ENCODE results near the gene PIK3R5. TPM values are rescaled to one million over a fixed set of nuclear protein-coding genes. Genes with fewer than 3 reads are reported as not detected.
A peak's percentile ranks its signal among the peaks of the same experiment; 100 is the strongest.

The PIK3R5 gene
- total RNA-seq, 1 donor from 2014 or later = 0.30 TPM

DNA sequence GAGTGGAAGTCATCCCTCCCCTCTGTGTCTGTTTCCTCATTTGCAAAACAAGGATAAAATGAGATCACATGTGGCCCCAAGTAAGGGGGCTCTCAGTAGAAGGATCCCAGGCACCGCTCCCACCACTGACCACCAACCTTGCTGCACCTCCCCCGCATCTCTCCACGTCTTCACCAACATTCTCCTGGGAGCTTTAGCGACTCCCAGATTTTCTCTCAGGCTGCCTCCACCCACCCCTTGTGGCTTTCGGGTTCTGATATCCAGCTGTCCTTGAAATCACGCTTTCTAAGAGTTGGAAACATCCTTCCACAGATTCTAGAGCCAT, 39.4 kb upstream of the PIK3R5 start:
- no peak for DNase-seq (ENCODE audit: low read depth)
- Mint-ChIP-seq H3K9me3 (ENCODE audit: unreplicated experiment) (no peaks in the 10 kb centered on the region), H3K4me3 (ENCODE audit: unreplicated experiment) (peak overlapping the region; percentile 62), H3K36me3 (ENCODE audit: low read depth, unreplicated experiment) (no peaks in the 10 kb centered on the region), H3K27ac (ENCODE audit: unreplicated experiment) (no peak overlapping the region), H3K4me1 (ENCODE audit: low read depth, unreplicated experiment) (peaks cover 2% of the 10 kb centered on the region), H3K27me3 (ENCODE audit: low read depth, unreplicated experiment) (peaks cover 60% of the 10 kb centered on the region)
- Histone ChIP-seq H3K36me3 (ENCODE audit: insufficient read depth, low read length) (no peaks in the 10 kb centered on the region), H2AFZ (ENCODE audit: low read depth, low read length) (no peak overlapping the region), H4K20me1 (ENCODE audit: insufficient read depth, low read length) (no peaks in the 10 kb centered on the region), H3K4me1 (ENCODE audit: insufficient read depth, low read length) (peaks cover 3% of the 10 kb centered on the region), H3K4me2 (ENCODE audit: low read length) (no peak overlapping the region), H3K9me3 (ENCODE audit: insufficient read depth, low read depth, low read length) (no peaks in the 10 kb centered on the region), H3K79me2 (ENCODE audit: insufficient read depth, low read length) (no peaks in the 10 kb centered on the region), H3K4me3 (ENCODE audit: insufficient read depth, low read depth, low read length) (no peak overlapping the region), H3K27me3 (ENCODE audit: insufficient read depth, low read length) (peaks cover 29% of the 10 kb centered on the region), H3K27ac (ENCODE audit: low read depth, low read length) (no peak overlapping the region), H3K9ac (ENCODE audit: low read length) (no peak overlapping the region)
- FAIRE-seq = no peak
- no peak for TF ChIP-seq EZH2 (IDR thresholded peaks at IDR 0.05; ENCODE audit: insufficient read depth, low read length)

DNA sequence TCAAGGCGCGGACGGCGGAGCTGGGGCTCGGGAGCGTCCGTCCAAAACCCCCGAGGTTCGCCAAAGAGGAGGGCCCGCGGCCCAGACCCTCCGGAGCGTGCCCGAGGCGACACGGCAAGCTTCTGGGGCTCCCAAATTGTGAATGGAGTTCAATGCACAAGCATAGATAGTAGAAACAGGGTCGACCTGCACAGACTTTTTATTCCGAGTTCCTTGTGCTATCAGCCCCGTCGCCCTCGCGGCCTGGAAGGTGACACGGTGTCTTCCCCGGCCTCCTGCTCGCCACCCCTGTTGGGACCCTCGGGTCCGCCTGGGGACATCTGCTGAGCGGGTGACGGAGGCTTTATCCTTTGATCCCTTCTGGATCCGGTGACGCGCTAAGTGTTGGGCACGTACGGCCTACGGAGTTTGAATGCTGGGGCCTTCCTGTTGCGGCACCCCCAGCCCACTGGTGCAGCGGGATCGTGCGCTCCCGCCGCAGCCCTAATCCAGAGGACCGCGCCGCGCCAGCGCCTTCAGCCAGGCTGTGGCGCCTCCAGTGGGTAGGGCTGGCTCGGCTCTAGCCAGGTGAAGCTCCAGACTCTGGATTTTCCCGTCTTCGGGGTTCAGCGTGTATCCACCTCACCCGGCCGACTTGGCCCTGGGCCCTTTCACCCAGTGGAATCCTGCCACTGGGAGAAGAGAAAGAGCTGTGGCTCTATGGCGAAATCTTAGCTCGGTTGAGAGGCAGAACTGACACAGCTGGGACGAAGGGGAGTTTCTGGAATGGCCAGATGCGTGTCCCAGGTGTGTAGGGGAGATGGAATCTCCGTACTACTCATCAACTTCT, 38.8 kb upstream of the PIK3R5 start:
- Histone ChIP-seq H3K4me1 (ENCODE audit: insufficient read depth, low read length) (peaks cover 3% of the 10 kb centered on the region), H3K79me2 (ENCODE audit: insufficient read depth, low read length) (no peaks in the 10 kb centered on the region), H3K4me2 (ENCODE audit: low read length) (peak overlapping the region; percentile 76), H3K27me3 (ENCODE audit: insufficient read depth, low read length) (peaks cover 29% of the 10 kb centered on the region), H2AFZ (ENCODE audit: low read depth, low read length) (peak overlapping the region; percentile 34), H4K20me1 (ENCODE audit: insufficient read depth, low read length) (no peaks in the 10 kb centered on the region), H3K27ac (ENCODE audit: low read depth, low read length) (no peak overlapping the region), H3K4me3 (ENCODE audit: insufficient read depth, low read depth, low read length) (no peak overlapping the region), H3K9me3 (ENCODE audit: insufficient read depth, low read depth, low read length) (no peaks in the 10 kb centered on the region), H3K9ac (ENCODE audit: low read length) (no peak overlapping the region), H3K36me3 (ENCODE audit: insufficient read depth, low read length) (no peaks in the 10 kb centered on the region)
- no peak for FAIRE-seq
- Mint-ChIP-seq H3K36me3 (ENCODE audit: low read depth, unreplicated experiment) (no peaks in the 10 kb centered on the region), H3K4me3 (ENCODE audit: unreplicated experiment) (no peak overlapping the region), H3K4me1 (ENCODE audit: low read depth, unreplicated experiment) (peaks cover 2% of the 10 kb centered on the region), H3K27ac (ENCODE audit: unreplicated experiment) (no peak overlapping the region), H3K9me3 (ENCODE audit: unreplicated experiment) (no peaks in the 10 kb centered on the region), H3K27me3 (ENCODE audit: low read depth, unreplicated experiment) (peaks cover 55% of the 10 kb centered on the region)
- no peak for DNase-seq (ENCODE audit: low read depth)
- TF ChIP-seq, protein P1, sequence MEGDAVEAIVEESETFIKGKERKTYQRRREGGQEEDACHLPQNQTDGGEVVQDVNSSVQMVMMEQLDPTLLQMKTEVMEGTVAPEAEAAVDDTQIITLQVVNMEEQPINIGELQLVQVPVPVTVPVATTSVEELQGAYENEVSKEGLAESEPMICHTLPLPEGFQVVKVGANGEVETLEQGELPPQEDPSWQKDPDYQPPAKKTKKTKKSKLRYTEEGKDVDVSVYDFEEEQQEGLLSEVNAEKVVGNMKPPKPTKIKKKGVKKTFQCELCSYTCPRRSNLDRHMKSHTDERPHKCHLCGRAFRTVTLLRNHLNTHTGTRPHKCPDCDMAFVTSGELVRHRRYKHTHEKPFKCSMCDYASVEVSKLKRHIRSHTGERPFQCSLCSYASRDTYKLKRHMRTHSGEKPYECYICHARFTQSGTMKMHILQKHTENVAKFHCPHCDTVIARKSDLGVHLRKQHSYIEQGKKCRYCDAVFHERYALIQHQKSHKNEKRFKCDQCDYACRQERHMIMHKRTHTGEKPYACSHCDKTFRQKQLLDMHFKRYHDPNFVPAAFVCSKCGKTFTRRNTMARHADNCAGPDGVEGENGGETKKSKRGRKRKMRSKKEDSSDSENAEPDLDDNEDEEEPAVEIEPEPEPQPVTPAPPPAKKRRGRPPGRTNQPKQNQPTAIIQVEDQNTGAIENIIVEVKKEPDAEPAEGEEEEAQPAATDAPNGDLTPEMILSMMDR (IDR thresholded peaks at IDR 0.05; ENCODE audit: insufficient read depth, low read depth, low read length) = no peak
- TF ChIP-seq EZH2 (IDR thresholded peaks at IDR 0.05; ENCODE audit: insufficient read depth, low read length) = peak; percentile 69

DNA sequence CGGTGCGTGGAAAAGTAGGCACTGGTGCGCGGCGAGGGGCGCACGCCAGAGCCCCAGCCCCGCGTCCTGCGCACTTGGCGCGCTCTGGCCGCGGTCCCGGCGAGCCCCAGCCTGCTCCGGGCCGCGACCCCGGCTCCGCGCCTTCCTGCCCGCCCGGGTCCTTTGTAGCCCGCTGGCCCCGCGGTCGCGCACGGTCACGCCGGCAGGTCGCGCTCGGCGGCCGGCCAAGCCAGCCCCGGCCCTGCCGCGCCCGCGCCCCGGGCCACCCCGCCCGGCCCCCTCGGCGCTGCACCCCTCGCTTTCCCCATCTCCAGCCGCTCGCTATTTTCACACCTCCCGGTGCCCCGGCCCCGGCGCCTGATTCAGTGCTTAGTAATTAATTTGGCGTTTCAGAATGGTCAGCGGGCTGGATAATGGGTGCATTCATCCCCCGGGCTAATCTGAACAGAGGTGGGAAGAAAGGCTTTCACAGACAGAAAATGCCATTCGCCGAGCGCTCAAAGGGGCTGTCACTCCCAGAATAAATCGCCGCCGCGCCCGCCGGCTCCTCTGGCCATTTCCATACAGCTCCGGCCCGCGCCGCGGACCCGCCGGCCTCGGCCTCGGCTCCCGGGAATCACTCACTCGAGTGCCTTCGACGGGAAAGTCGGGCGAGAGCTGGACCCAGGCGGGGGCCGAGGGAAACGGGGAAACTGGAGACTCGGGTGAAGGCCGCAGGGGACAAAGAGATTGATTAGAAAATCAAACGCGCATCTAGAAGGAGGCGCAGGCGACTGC, 38.0 kb upstream of the PIK3R5 start:
- no peaks in the 10 kb centered on the region for H3K9me3 ChIP-seq (ENCODE audit: insufficient read depth, low read depth, low read length)
- peaks cover 29% of the 10 kb centered on the region for H3K27me3 ChIP-seq (ENCODE audit: insufficient read depth, low read length)
- peak overlapping the region; percentile 76 for H3K4me2 ChIP-seq (ENCODE audit: low read length)
- no peaks in the 10 kb centered on the region for H4K20me1 ChIP-seq (ENCODE audit: insufficient read depth, low read length)
- Mint-ChIP-seq H3K4me1 (ENCODE audit: low read depth, unreplicated experiment) (peaks cover 2% of the 10 kb centered on the region), H3K36me3 (ENCODE audit: low read depth, unreplicated experiment) (no peaks in the 10 kb centered on the region), H3K27me3 (ENCODE audit: low read depth, unreplicated experiment) (peaks cover 47% of the 10 kb centered on the region), H3K9me3 (ENCODE audit: unreplicated experiment) (no peaks in the 10 kb centered on the region), H3K27ac (ENCODE audit: unreplicated experiment) (no peak overlapping the region), H3K4me3 (ENCODE audit: unreplicated experiment) (peak overlapping the region; percentile 67)
- no peak for TF ChIP-seq EZH2 (IDR thresholded peaks at IDR 0.05; ENCODE audit: insufficient read depth, low read length)
- TF ChIP-seq, protein P1 (IDR thresholded peaks at IDR 0.05; ENCODE audit: insufficient read depth, low read depth, low read length) = no peak
- no peak for FAIRE-seq
- peak overlapping the region; percentile 47 for H2AFZ ChIP-seq (ENCODE audit: low read depth, low read length)
- no peak overlapping the region for H3K4me3 ChIP-seq (ENCODE audit: insufficient read depth, low read depth, low read length)
- H3K9ac ChIP-seq (ENCODE audit: low read length) = no peak overlapping the region
- no peak for DNase-seq (ENCODE audit: low read depth)
- H3K4me1 ChIP-seq (ENCODE audit: insufficient read depth, low read length) = peaks cover 3% of the 10 kb centered on the region
- H3K79me2 ChIP-seq (ENCODE audit: insufficient read depth, low read length) = no peaks in the 10 kb centered on the region
- no peaks in the 10 kb centered on the region for H3K36me3 ChIP-seq (ENCODE audit: insufficient read depth, low read length)
- H3K27ac ChIP-seq (ENCODE audit: low read depth, low read length) = no peak overlapping the region

All from astrocyte (in vitro differentiated cells and primary cell).